HuH-7.5 (cell line): ENCODE measurements around the gene CTAG1A.
"Not testable (repeated sequence)": the region's sequence is repeated elsewhere in the genome, so short reads cannot be mapped to it uniquely, and the experiment has no call there.

Source experiments
- DNase-seq: peaks from one replicate; pipeline ENCODE4 v3.0.0; 2011; ENCODE audit warnings: low spot score

Gene CTAG1A

DNA sequence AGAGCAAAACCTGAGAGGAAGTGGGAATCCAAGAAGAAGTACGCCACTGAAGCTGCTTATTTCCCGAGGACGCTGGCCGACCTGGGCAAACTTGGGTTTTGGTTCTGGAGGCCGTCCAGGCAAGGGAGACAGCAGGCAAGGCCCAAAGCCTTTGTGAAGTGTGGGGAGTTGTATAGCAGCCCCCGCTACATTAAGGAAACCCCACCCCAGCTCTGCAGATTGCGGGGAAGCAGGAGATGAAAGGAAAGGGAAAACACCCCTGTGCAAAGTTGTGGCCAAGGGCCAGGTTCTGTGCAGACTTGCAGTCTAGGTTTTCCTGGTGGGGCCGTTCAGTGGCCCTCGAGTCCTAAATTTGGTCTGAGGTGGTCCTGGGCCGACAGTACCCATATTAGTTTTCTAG, 11.9 kb upstream of the CTAG1A start:
- not testable (repeated sequence) for DNase-seq

DNA sequence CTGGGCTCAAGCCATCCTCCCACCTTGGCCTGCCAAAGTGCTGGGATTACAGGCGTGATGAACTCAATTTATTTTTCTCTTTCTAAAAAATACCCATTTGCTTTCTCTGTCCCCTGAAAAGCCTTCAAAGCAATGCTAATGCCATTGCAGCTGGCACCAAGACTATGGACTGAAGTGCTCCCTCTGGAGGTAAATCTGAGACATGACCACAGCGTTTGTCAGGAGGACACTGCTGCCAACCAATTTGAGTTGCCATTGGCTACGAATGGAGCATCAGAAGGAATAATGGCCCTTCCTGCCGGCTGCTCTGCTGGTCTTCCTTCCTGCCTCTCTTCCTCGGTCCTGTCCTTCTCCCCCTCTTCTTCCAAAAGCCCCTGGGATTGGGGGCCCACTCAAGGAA, 9.9 kb upstream of the CTAG1A start:
- not testable (repeated sequence) for DNase-seq

DNA sequence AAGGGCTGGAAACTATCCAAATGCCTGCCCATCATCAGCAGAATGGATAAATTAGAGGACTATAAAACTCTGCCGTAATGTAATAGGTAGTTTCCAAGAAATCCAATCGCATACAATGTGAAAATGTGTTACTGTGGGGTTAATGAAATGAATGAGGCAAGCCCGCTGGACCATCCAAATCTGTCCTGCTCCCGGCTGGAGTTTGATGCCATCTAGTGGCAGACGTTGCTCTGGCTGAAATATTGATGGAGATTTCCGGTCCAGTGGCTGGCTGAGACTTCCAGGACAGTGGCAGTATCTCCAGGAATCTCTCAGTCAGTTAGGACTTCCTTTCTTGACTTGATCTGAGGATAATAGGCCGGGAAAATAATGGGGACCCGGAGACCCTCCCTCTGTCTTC, 1.9 kb upstream of the CTAG1A start:
- DNase-seq = not testable (repeated sequence)

DNA sequence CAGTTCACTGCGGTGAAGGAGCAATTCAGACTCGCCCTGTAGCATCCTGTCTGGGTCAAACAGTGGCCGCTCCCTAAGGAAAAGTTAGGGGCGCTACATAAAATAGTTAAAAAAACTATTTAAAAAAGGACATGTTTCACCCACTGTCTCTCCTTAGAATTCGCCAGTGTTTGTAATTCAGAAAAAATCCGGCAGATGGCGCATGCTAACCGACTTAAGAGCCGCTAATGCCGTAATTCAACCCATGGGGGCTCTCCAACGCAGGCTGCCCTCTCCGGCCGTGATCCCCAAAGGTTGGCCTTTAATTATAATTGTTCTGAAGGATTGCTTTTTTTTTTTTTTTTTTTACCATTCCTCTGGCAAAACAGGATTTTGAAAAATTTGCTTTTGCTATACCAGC, 5.5 kb downstream of the CTAG1A start:
- not testable (repeated sequence) for DNase-seq

DNA sequence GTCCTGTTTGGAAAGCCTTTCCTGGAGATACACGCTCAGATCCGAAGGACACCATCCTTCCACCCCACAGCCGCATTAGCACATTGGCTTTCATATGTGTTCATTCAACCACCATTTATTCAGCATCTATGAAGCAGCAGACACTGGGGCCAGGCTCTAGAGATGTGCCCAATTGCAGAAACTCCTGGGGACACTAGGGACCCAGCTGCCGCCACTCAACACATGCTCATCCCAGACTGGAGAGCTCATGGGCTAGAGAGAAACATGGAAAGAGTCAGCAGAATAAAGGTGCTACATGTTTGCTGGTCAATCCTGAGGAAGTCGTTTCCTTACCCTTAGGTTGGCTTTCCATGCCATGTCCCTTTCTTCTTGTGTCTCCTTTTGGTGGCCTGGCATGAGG, 7.6 kb downstream of the CTAG1A start:
- DNase-seq = no peak

DNA sequence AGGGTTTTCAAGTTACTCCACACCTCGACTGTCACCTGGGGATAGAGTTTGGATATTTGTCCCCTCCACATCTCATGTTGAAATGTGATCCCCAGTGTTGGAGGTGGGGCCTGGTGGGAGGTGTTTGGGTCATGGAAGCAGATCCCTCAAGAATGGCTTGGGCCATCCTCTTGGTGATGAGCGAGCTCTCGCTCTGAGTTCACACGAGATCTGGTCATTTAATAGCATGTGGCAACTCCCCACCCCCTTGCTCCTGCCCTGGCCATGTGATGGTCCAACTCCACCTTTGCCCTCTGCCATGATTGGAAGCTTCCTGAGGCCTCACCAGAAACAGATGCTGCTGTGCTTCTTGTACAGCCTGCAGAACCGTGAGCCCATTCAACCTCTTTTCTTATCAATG, 8.3 kb downstream of the CTAG1A start:
- no peak for DNase-seq

DNA sequence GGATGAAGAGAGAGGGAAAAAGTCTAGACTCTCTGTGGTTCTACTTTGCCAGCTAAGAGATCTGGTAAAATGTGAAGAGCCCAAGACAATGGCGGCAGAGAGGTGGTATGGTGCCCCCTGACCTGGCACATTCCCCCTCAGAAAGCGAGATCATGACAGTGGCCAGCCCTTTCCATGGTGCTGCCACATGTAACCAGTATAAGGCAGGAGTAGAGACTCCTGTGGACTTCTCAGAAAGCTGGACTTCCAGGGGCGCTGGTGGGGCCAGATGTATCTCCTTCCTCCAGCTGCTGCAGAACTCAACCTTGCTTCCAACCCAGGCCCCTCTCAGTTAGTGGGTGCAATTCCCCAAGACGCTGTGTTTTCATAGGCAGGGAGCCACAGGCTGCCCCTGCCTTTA, 9.6 kb downstream of the CTAG1A start:
- DNase-seq = no peak

DNA sequence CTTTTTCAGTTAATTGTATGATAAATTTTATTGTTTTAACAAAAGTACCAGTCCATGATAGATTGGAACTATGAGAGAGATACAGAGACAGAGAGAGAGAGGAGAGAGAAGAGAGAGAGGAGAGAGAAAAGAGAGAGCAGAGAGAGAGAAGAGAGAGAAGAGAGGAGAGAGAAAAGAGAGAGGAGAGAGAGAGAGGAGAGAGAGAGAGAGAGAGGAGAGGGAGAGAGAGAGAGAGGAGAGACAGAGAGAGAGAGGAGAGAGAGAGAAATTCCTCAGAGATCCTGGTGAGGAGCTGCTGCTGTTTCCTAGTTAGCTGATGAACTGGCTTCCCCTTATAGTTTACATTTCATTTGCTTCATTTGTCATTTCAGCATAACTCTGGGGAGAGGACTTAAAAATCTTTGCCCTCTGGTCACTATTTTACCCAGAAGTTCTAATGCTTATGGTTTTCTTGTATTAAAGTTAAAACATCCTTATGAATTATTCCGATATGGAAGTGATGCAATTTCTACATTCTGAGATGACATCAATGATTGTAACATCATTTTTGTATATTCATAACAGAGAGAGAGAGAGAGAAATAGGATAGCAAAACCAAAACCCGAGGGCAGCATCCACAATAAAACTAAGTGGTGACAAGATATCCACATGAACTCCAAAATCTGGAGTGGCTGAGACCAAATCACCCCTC, 10.8 kb downstream of the CTAG1A start:
- no peak for DNase-seq

DNA sequence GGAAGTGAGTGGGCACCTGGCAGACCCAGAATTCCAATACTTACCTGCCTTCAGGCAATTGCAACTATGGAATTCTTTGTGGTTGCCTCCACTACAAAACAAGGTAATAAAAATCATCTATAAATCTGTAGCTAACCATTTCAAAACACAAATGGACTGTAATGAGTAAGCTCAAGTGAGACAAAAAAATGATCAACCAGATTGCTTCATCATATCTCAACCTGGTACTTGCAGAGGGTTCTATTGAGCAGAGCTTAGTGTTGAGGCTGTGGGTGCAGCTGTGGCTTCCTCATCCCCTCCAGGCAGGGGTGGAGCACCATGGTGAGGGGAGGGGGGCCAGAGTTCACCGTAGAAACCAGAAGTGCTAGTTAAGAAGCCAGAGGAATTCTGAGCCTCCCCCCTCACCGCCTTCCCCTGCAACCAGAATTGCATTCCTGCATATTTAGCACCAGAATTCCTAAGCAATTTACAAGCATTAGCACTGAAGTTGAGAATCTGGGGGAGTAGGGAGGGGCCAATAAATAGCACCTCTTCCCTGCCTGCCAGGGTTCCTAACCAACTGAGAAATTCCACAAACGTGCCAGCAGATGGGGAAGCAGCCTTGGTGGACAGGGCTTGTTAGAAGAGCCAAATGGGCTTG, 11.5 kb downstream of the CTAG1A start:
- DNase-seq = no peak

DNA sequence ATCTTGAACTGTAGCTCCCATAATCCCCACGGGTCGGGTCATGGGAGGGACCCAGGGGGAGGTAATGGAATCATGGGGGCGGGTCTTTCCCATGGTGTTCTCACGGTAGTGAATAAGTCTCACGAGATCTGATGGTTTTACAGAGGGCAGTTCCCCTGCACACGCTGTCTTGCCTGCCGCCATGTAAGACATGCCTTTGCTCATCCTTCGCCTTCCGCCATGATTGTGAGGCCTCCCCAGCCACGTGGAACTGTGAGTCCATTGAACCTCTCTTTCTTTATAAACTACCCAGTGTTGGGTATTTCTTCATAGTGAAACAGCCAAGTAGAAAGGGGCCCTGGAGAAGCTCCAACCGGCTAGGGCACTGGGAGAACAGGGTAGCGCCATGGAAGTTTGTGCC, 12.3 kb downstream of the CTAG1A start:
- no peak for DNase-seq

DNA sequence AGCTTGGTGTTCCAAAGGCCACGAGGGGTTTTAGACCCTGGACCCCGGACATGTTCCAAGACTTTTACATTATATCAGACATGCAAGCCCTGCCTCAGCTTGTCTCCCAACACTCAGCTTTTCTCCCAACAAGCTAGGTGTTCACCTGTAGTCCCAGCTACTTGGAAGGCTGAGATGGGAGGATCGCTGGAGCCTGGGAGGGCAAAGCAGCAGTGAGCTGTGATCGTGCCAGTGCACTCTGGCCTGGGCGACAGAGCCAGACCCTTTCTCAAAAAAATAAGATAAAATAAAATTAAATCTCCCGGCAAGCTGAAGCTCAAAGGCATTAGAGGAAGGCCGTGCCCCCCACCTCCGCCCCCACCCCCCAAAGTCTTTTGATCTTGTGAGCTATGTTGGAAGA, 13.7 kb downstream of the CTAG1A start:
- no peak for DNase-seq

DNA sequence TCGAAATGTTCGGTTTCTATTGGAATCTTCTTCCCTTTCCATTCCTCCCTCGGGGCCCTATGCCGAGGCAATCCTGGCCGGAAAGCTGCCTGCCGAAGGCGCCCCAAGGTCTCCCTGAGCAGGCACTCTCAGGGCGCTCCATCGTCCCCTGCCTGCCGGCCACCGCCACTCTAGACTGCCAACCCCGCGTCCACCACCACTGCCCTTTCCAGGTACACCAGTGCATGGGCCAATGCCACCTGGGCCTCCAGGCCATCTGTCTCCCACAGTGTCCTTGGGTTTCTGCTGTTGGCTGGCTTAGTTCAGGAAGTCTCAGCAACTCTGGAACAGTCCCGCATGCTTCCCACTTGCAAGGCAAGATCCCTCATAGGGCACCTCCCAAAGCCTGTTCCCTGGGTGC, 14.6 kb downstream of the CTAG1A start:
- no peak for DNase-seq

DNA sequence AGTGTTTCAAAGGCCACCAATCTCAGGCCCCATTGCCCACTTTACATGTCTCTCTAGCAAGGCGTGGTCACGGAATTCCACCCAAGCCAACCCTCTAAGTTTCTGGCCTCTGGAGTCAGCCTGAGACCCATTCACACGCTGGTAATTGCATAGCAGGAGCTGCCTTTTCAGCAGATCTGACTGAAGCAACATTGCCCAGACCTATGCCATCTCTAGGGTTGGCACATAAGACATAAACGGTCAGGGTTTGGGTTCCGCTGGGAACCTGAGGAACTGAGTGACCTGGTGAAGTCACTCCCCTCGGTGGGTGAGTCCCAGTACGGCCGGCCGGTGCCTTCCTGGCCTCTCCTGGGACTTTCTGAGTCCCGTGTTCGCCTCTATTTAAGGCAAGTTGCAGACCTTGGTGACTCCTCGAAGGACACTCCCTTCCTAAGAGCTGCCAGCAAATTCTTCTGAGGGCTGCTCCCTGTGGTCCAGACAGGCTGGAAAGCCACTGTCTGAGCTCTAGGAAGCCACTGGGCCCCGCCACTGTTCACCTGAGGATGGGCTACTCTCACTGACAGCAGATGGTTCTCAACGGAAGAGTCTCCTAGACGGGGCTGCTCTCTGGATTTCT, 15.9 kb downstream of the CTAG1A start:
- DNase-seq = no peak

DNA sequence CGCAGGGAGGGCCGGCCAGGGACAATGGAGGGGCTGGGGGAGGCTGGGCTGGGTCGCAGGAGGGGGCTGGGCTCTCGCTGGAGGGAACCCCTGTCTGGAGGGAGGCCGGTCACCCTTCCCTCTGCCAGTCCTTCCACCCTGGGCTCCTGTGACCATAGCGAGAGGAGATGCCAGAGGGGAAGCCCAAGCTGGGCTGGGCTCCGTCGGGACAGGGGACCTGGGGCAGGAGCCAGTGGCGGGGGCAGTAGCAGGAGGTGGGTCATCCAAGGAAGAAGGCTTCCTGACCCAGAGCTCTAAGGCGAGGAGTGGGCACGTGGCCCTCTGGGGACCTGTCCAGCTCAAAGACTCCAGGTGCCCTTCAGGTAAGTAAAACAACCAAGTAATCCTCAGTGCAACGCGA, 17.3 kb downstream of the CTAG1A start:
- no peak for DNase-seq

DNA sequence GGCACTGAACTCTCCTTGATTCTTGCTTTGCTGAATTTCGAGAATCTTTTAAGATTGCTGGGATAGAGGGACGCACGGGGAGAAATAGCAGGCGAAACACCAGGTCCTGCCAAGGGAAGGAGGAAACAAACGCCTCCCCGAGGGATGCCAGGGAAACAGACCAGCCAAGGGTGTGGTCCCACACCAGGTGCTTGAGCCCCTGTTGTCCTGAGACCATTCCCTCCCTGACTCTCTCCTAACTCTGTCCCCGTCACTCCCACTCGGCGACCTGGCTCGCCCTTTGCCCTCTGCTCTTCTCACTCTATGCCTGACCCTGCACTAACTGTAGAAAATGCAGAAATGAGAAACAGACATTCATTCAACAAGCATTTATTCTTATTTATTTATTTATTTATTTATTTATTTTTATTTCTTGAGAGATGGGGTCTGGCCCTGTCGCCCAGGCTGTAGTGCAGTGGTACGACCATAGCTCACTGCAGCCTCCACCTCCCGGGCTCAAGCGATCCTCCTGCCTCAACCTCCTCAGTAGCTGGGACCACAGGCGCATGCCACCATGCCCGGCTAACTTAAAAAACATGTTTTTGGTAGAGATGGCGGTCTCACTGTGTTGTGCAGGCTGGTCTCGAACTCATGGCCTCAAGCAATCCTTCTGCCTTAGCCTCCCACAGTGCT, 18.0 kb downstream of the CTAG1A start:
- DNase-seq = no peak

DNA sequence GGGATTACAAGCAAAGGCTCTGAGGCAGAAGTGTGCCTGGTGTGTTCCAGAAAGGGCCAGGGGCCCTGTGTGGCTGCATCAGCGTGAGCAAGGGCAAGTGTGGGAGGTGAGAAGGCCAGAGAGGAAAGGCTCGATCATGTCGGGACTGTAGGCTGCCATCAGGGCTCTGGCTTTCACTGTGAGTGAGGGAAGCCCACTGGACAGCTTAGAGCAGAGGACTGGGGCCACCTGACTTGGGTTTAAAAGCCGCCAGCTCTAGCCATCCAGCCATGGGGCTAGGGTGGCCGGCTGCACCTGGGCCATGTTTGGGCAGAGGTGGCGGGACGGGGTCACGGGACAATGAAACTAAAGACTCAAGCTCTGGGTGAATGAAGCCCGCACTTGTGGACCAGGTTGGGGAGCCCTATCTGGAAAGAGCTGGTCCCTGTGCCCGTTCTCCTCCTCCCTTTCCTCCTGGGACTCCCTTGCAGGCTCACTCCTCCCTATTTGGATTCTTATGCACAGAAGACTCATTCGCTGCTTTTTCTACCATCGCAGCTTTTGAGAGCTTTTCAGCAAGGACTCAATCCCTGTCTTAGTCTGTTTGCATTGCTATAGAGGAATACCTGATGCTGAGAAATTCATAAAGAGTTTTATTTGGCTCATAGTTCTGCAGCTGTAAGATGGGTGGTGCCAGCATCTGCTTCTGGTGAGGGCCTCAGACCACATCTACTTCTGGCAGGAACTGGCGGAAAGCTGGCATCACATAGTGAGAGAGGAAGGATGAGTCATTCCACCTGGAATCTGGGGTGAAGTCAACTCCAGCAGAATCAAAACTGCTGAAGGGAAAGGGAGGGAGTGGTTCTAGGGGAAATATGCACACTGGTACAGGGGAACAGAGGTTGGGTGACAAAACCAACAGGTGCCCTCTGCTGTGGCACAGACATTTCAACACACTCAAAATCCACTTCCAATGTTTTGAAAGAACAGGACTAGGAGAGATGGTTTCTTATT, 18.8 kb downstream of the CTAG1A start:
- DNase-seq = no peak

DNA sequence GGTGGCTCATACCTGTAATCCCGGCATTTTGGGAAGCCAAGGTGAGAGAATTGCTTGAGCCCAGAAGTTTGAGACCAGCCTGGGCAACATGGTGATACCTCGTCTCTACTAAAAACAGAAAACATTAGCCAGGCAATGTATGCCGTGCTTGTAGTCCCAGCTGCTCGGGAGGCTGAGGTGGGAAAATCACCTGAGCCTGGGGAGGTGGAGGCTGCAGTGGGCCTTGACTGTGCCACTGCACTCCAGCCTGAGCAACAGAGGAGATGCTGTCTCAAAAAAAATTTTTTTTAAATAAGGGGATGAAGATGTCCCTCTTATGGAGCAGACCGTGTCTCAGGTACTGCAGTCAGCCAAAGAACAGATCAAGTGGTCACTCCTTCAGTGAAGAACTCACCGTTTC, 20.6 kb downstream of the CTAG1A start:
- DNase-seq = no peak

DNA sequence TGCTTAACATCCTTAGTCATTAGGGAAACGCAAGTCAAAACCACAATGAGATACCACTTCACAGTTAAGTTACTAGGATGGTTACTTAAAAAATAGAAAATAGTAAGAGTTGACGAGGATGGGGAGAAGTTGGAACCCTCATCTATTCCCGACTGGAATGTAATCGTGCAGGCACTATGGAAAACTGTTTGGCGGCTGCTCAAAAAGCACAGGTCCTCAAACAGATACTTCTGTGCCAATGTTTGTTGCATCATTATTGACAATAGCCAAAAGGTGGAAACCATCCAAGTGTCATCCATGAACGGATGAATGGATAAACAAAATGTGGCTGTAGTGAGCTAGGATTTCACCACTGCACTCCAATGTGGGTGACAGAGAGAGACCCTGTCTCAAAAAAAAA, 22.4 kb downstream of the CTAG1A start:
- no peak for DNase-seq

DNA sequence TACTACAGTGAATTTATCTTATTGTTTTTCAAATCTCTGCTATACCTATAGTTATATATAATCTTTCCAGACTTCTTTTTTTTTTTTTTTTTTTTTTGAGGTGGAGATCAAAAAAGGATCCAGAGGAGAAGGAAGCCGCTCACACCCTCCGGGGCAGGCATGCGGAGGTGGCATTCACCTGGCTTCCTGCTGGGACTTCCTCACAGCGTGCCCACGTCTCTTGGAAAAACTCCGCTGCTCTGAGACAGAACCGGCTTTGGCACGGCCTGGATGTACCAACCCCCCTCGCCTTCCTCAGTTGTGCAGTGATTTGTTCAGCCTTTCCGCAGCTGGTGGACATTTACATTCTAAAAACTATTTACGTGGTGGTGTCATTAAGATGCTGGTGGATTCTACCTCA, 23.0 kb downstream of the CTAG1A start:
- DNase-seq = not testable (repeated sequence)

DNA sequence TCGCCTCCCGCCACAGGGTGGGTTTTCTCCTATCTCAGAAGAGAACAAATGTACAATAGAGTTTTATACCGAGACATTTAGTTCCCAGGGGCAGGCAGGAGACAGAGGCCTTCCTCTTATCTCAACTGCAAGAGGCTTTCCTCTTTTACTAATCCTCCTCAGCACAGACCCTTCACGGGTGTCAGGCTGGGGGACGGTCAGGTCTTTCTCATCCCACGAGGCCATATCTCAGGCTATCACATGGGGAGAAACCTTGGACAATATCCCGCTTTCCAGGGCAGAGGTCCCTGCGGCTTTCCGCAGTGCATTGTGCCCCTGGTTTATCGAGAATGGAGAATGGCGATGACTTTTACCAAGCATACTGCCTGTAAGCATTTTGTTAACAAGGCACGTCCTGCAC, 23.9 kb downstream of the CTAG1A start:
- not testable (repeated sequence) for DNase-seq

DNA sequence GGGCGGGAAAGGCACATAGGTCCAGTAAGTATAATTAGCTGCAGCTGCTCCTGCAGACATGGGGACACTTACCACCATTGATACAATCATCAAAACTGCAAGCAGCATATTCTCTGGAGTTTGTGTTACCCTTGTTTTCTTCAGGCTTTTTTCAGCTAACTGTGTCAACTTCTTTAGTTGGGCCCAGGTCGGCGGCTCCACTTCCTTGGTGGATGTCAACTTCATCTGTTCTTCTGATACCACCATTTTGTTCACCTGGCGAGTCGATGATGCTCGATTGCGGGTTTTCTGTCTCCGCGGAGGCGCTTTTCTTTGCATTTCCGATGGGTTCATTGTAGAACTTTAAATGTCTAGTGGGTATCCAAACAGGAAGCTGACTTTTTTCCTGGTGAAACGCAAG, 26.2 kb downstream of the CTAG1A start:
- DNase-seq = not testable (repeated sequence)

DNA sequence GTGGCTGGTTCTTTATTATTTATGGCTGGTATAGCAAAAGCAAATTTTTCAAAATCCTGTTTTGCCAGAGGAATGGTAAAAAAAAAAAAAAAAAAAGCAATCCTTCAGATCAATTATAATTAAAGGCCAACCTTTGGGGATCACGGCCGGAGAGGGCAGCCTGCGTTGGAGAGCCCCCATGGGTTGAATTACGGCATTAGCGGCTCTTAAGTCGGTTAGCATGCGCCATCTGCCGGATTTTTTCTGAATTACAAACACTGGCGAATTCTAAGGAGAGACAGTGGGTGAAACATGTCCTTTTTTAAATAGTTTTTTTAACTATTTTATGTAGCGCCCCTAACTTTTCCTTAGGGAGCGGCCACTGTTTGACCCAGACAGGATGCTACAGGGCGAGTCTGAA, 28.7 kb downstream of the CTAG1A start:
- DNase-seq = not testable (repeated sequence)
